Astrocyte (in vitro differentiated cells and primary cell): Measurements from ENCODE around the gene PIP4K2B. TPM values are rescaled to one million over a fixed set of nuclear protein-coding genes. Genes with fewer than 3 reads are reported as not detected.
A peak's percentile ranks its signal among the peaks of the same experiment; 100 is the strongest.

Source experiments
- DNase-seq: peaks from one replicate; pipeline ENCODE4 v3.0.0-alpha.2; 2010; ENCODE audit warnings: low read depth
- FAIRE-seq: peaks from 2 replicates; lab custom pipeline; 2011; peaks lifted over from hg19 to GRCh38; lab: Jason Lieb, UNC
- H2AFZ ChIP-seq: 2 replicates; pipeline ENCODE4 v1.6.0; 2012; ENCODE audit warnings: low read depth, low read length, inconsistent platforms
- H3K27ac ChIP-seq: 2 replicates; pipeline ENCODE4 v1.5.1; 2011; ENCODE audit warnings: low read depth, low read length, inconsistent platforms
- H3K27me3 ChIP-seq: 2 replicates; pipeline ENCODE4 v1.6.0; 2011; ENCODE audit warnings: low read length, inconsistent platforms; ENCODE audit not compliant: insufficient read depth
- H3K36me3 ChIP-seq: 2 replicates; pipeline ENCODE4 v1.5.1; 2011; ENCODE audit warnings: low read length, inconsistent platforms; ENCODE audit not compliant: insufficient read depth
- H3K4me1 ChIP-seq: 2 replicates; pipeline ENCODE4 v1.5.1; 2011; ENCODE audit warnings: low read length, inconsistent platforms; ENCODE audit not compliant: insufficient read depth
- H3K4me2 ChIP-seq: 2 replicates; pipeline ENCODE4 v1.6.0; 2012; ENCODE audit warnings: low read length, inconsistent platforms
- H3K4me3 ChIP-seq: 2 replicates; pipeline ENCODE4 v1.5.1; 2011; ENCODE audit warnings: low read depth, mild to moderate bottlenecking, low read length, inconsistent platforms; ENCODE audit not compliant: insufficient read depth
- H3K79me2 ChIP-seq: 2 replicates; pipeline ENCODE4 v1.6.0; 2012; ENCODE audit warnings: mild to moderate bottlenecking, low read length, inconsistent platforms; ENCODE audit not compliant: insufficient read depth
- H3K9ac ChIP-seq: 2 replicates; pipeline ENCODE4 v1.6.0; 2012; ENCODE audit warnings: mild to moderate bottlenecking, low read length, inconsistent platforms
- H3K9me3 ChIP-seq: 2 replicates; pipeline ENCODE4 v1.5.1; 2012; ENCODE audit warnings: low read depth, mild to moderate bottlenecking, low read length, inconsistent platforms; ENCODE audit not compliant: insufficient read depth
- H4K20me1 ChIP-seq: 2 replicates; pipeline ENCODE4 v1.6.0; 2012; ENCODE audit warnings: low read length, inconsistent platforms; ENCODE audit not compliant: insufficient read depth
- H3K27ac Mint-ChIP-seq: one replicate; pipeline ENCODE4 v1.8.0; 2021; ENCODE audit warnings: mild to moderate bottlenecking, mixed read lengths; ENCODE audit not compliant: unreplicated experiment
- H3K27me3 Mint-ChIP-seq: one replicate; pipeline ENCODE4 v1.8.0; 2021; ENCODE audit warnings: low read depth, mixed read lengths; ENCODE audit not compliant: unreplicated experiment
- H3K36me3 Mint-ChIP-seq: one replicate; pipeline ENCODE4 v1.8.0; 2021; ENCODE audit warnings: low read depth, mixed read lengths; ENCODE audit not compliant: unreplicated experiment
- H3K4me1 Mint-ChIP-seq: one replicate; pipeline ENCODE4 v1.8.0; 2021; ENCODE audit warnings: low read depth, mixed read lengths; ENCODE audit not compliant: unreplicated experiment
- H3K4me3 Mint-ChIP-seq: one replicate; pipeline ENCODE4 v1.8.0; 2021; ENCODE audit warnings: mild to moderate bottlenecking, moderate library complexity, mixed read lengths; ENCODE audit not compliant: unreplicated experiment
- H3K9me3 Mint-ChIP-seq: one replicate; pipeline ENCODE4 v1.8.0; 2021; ENCODE audit warnings: mild to moderate bottlenecking, mixed read lengths; ENCODE audit not compliant: unreplicated experiment
- EZH2 ChIP-seq: IDR thresholded peaks from 2 replicates; pipeline ENCODE4 v1.6.1; 2012; ENCODE audit warnings: mild to moderate bottlenecking, low read length, inconsistent platforms; ENCODE audit not compliant: insufficient read depth
- total RNA-seq: library from RNA; stranded (reverse); gene quantifications from 2 replicates; pipeline ENCODE4 v1.2.1, GENCODE V29; 2021
- TF ChIP-seq, protein P1 (sequence below): IDR thresholded peaks from 2 replicates; pipeline ENCODE4 v1.5.1; 2011; ENCODE audit warnings: low read depth, mild to moderate bottlenecking, inconsistent platforms, low read length, moderate library complexity; ENCODE audit not compliant: insufficient read depth

The PIP4K2B gene
- total RNA-seq, 1 donor from 2014 or later = 58.2 TPM

DNA sequence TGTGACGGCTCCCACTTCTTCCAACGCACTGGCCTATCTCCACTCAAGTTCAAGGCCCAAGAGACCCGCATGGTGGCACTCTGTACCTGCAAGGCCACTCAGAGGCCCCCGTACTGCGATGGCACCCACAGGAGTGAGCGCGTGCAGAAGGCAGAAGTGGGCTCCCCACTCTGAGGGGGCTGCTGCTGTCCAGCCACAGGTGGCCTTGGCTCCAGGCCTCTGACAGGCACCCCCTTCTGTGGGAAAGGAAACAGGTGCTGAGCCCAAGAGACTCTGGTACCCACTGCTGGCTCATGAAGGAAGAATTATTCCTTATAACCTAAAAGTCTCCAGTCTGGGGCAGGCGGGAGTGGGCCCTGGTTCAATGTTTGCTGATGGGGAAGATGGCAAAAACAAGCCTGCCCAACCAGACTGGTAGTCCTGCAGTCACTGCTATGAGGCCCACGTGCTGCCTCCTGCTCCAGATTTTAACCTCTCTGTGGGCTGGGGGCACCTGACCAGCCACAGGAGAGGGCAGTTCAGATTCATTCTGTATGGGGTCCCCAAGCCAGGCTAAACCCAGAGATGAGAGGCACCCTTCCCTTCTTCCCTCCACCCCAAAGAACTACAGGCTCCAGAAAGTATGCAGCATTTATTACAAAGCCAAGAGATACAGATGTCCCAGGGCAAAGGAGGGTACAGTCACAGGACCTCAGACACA is 65.9 kb downstream of the PIP4K2B start:
- Histone ChIP-seq H3K27ac (no peak overlapping the region), H2AFZ (no peak overlapping the region), H4K20me1 (peaks cover 63% of the 10 kb centered on the region), H3K36me3 (peaks cover 13% of the 10 kb centered on the region), H3K4me1 (peaks cover 16% of the 10 kb centered on the region), H3K9ac (no peak overlapping the region), H3K27me3 (no peaks in the 10 kb centered on the region), H3K4me3 (no peak overlapping the region), H3K4me2 (no peak overlapping the region), H3K79me2 (peaks cover 3% of the 10 kb centered on the region), H3K9me3 (no peaks in the 10 kb centered on the region)
- no peak for DNase-seq
- Mint-ChIP-seq H3K4me1 (peaks cover 5% of the 10 kb centered on the region), H3K9me3 (no peaks in the 10 kb centered on the region), H3K36me3 (peaks cover 18% of the 10 kb centered on the region), H3K4me3 (no peak overlapping the region), H3K27me3 (no peaks in the 10 kb centered on the region), H3K27ac (no peak overlapping the region)
- TF ChIP-seq EZH2 = no peak
- TF ChIP-seq, protein P1, sequence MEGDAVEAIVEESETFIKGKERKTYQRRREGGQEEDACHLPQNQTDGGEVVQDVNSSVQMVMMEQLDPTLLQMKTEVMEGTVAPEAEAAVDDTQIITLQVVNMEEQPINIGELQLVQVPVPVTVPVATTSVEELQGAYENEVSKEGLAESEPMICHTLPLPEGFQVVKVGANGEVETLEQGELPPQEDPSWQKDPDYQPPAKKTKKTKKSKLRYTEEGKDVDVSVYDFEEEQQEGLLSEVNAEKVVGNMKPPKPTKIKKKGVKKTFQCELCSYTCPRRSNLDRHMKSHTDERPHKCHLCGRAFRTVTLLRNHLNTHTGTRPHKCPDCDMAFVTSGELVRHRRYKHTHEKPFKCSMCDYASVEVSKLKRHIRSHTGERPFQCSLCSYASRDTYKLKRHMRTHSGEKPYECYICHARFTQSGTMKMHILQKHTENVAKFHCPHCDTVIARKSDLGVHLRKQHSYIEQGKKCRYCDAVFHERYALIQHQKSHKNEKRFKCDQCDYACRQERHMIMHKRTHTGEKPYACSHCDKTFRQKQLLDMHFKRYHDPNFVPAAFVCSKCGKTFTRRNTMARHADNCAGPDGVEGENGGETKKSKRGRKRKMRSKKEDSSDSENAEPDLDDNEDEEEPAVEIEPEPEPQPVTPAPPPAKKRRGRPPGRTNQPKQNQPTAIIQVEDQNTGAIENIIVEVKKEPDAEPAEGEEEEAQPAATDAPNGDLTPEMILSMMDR = no peak
- FAIRE-seq = no peak

DNA sequence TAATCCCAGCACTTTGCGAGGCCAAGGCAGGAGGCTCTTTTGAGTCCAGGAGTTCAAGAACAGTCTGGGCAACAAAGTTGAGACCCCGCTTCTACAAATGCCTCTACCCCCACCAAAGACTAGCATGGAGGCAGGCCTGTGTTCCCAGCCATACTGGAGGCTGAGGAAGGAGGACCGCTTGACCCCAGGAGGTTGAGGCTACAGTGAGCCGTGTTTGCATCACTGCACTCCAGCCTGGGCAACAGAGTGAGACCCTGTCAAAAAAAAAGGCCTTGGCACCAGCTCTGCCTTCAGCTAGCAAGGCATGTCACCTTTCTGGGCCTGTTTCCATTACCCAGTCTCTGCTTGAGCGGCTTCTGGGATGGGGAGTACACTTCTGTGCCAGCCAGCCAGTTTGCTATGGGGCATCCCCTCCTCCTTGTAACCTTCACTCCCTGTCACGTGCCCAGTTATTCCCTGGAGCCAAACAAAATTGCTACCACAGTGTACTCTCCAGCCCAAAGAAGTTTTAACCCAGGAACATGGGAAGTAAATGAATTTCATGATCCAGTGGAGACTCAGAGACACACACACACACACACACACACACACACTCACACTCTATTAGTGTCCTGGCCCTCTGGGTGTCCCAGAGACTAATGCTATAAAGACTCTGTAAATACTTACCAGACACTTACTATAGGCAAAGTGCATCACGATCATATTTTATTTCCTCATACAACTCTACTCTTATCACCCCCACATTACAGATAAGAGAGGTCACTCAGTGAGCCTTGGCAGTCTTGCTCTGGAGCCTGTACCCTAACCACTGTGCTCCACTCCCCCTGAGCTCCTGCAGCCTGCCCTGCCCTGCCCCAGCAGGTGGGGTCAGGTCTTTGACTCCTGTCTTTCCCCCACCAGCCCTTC is 66.7 kb downstream of the PIP4K2B start:
- H3K27ac ChIP-seq = no peak overlapping the region
- no peak overlapping the region for H2AFZ ChIP-seq
- peaks cover 56% of the 10 kb centered on the region for H4K20me1 ChIP-seq
- peaks cover 16% of the 10 kb centered on the region for H3K4me1 ChIP-seq
- H3K4me3 Mint-ChIP-seq = peak overlapping the region; percentile 85
- H3K27me3 ChIP-seq = no peaks in the 10 kb centered on the region
- peak overlapping the region; percentile 8 for H3K27ac Mint-ChIP-seq
- H3K4me2 ChIP-seq = no peak overlapping the region
- no peak for FAIRE-seq
- H3K9ac ChIP-seq = no peak overlapping the region
- peaks cover 22% of the 10 kb centered on the region for H3K36me3 Mint-ChIP-seq
- H3K36me3 ChIP-seq = peaks cover 8% of the 10 kb centered on the region
- no peaks in the 10 kb centered on the region for H3K9me3 ChIP-seq
- no peak overlapping the region for H3K4me3 ChIP-seq
- no peaks in the 10 kb centered on the region for H3K79me2 ChIP-seq
- H3K4me1 Mint-ChIP-seq = peaks cover 12% of the 10 kb centered on the region
- H3K9me3 Mint-ChIP-seq = no peaks in the 10 kb centered on the region
- DNase-seq = no peak
- TF ChIP-seq EZH2 = no peak
- TF ChIP-seq, protein P1 = no peak
- no peaks in the 10 kb centered on the region for H3K27me3 Mint-ChIP-seq
